ENCODE data around the gene HDAC4. TPM values are rescaled to one million over a fixed set of nuclear protein-coding genes. Genes with fewer than 3 reads are reported as not detected.

Gene HDAC4
- total RNA-seq, 1 donor: 20.3 TPM

- TF ChIP-seq CTCF (IDR thresholded peaks at IDR 0.05; ENCODE audit: insufficient read depth, low read depth, low read length): peak; percentile 54
- H3K4me3 ChIP-seq (ENCODE audit: low read depth, low read length): no peak overlapping the region
- peak; percentile 45 for DNase-seq (ENCODE audit: low read depth)
Measured at GRCh38 chr2:239106314-239106908, 294.4 kb downstream of the HDAC4 start.

GRCh38 chr2:239105234-239105633 is 295.6 kb downstream of the HDAC4 start:
- no peak for DNase-seq (ENCODE audit: low read depth)
- no peak overlapping the region for H3K4me3 ChIP-seq (ENCODE audit: low read depth, low read length)
- no peak for TF ChIP-seq CTCF (IDR thresholded peaks at IDR 0.05; ENCODE audit: insufficient read depth, low read depth, low read length)

- H3K4me3 ChIP-seq (ENCODE audit: low read depth, low read length): no peak overlapping the region
- no peak for TF ChIP-seq CTCF (IDR thresholded peaks at IDR 0.05; ENCODE audit: insufficient read depth, low read depth, low read length)
- no peak for DNase-seq (ENCODE audit: low read depth)
Measured at GRCh38 chr2:239104800-239105199, 296.0 kb downstream of the HDAC4 start.

DNA sequence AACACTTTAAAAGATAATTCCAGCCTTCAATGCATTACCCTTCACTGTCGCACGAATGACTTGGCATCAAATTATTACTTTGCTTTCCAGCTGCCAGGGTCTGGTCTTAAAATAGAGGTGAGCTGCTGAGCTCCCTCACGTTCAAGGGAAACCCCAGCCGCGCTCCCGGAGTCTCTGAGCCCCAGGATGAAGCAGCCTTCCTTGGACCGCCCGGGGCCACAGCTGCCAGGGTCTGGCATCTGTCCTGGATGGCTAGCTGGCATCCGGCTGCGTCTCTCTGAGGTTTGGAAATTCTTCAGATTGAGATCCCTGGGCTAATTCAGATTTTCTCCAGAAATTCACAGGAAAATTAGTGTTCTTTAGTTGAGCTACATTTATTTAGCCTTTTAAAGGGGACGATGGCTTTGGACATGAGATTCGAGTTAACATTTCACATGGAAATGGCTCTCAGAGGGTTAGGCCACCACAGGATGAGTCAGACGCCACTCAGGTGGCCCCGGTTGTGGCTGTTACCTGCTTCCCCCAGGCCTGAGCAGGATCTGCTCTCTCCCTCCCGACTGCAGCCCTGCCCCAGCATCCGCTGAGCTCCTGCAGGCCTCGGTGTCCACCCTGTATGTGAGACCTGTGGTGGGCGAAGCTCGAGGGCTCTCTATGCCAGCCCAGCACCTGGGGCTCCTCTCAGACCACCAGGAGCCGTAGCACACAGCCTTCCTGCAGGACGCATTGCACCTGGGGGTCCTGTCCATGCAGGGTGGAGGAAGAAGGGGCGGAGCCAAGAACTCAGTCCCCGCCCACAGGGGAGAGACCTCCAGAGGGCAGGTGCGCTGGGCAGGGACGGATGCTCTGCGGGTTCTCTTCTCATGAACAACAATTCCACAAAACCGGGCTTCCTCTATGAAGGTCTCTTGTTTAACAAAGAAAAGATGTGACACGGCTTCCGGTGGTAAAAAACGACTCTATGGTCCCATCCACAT is 297.4 kb downstream of the HDAC4 start:
- no peak for TF ChIP-seq CTCF (IDR thresholded peaks at IDR 0.05; ENCODE audit: insufficient read depth, low read depth, low read length)
- H3K4me3 ChIP-seq (ENCODE audit: low read depth, low read length): no peak overlapping the region
- DNase-seq (ENCODE audit: low read depth): no peak

- no peak for TF ChIP-seq CTCF (IDR thresholded peaks at IDR 0.05; ENCODE audit: insufficient read depth, low read depth, low read length)
- no peak for DNase-seq (ENCODE audit: low read depth)
- H3K4me3 ChIP-seq (ENCODE audit: low read depth, low read length): no peak overlapping the region
Measured at GRCh38 chr2:239102266-239102665, 298.6 kb downstream of the HDAC4 start.

- no peak overlapping the region for H3K4me3 ChIP-seq (ENCODE audit: low read depth, low read length)
- DNase-seq (ENCODE audit: low read depth): no peak
- no peak for TF ChIP-seq CTCF (IDR thresholded peaks at IDR 0.05; ENCODE audit: insufficient read depth, low read depth, low read length)
Measured at GRCh38 chr2:239101807-239102206, 299.0 kb downstream of the HDAC4 start.

Measured in fibroblast of villous mesenchyme (primary cell).